Stimulated activated naive CD4-positive, alpha-beta T cell (primary cell): ENCODE data around the gene KLK2.
"Not testable (repeated sequence)": the region's sequence is repeated elsewhere in the genome, so short reads cannot be mapped to it uniquely, and the experiment has no call there.

ENCODE experiments used
- DNase-seq, 6 experiments: peaks; one replicate each; lab custom pipeline; 2025; lab: John Stamatoyannopoulos, UW

Gene KLK2

GRCh38 chr19:50894478-50895356 is 21.5 kb downstream of the KLK2 start:
- no peak for DNase-seq

DNA sequence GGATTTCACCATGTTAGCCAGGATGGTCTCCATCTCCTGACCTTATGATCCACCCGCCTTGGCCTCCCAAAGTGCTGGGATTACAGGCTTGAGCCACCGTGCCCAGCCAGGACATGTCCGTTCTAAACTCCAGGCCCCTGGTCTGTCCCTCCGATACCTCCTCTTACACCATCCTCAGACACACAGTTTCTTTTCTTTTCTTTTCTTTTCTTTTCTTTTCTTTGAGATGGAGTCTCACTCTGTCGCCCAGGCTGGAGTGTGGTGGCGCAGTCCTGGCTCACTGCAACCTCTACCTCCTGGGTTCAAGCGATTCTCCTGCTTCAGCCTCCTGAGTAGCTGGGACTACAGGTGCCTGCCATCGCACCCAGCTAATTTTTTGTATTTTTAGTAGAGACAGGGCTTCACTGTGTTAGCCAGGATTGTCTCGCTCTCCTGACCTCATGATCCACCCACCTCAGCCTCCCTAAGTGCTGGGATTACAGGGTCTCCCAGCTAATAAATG is 22.9 kb downstream of the KLK2 start:
- DNase-seq = not testable (repeated sequence)

- DNase-seq = no peak
Observed at GRCh38 chr19:50896591-50897190, 23.5 kb downstream of the KLK2 start.

DNA sequence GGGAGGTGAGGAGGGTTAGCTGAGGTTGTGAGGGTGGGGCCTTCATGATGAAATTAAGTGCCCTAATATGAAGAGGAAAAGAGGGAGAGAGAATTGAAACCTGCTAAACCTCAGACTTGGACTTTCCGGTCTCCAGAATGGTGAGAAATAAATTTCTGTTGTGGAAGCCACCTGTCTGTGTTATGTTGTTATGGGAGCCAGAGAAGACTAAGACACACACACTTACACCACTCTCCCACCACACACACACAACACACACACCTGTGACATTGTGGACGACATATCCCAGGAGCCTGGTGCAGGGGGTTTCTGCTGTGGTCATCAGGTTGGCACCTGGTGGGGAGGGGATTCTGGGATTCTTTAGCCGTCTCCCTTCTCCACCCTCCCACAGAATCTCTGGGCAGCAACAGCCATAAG is 24.0 kb downstream of the KLK2 start:
- no peak for DNase-seq

DNA sequence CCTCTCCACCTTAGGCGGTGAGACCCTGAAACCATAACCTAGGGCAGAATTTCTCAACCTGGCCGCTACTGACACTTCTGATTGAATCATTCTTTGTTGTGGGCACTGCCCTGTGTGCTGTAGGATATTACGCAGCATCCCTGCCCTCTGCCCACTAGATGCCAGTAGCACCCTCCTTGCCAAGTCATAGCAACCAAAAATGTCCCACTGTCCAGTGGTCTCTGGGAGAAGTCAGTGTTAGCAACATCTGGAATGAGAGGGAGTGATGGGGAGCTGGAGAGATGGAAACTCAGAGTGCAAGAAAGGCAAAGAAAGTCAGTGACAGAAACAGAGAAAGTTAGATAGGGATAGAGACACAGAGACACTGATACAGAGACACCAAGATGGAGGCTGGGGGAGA is 24.4 kb downstream of the KLK2 start:
- no peak for DNase-seq

- DNase-seq = no peak
Observed at GRCh38 chr19:50898018-50898417, 24.8 kb downstream of the KLK2 start.

DNA sequence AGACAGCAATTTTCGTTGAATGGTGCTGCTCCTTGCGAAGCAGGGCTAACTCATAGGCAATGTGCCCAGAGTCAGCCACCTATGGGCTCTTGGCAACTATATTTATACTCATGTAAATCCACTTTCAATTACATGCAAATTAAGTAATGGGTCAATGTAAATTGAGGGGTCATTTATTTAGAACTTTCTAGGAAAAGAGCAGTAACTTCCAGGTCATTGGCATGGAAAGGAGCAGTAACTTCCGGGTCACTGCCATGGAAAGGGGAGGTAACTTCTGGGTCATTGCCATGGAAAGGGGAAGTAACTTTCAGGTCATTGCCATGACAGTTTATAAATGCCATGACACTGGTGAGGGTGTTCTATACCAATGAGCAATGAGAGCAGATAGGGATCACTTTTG is 26.3 kb downstream of the KLK2 start:
- no peak for DNase-seq

DNA sequence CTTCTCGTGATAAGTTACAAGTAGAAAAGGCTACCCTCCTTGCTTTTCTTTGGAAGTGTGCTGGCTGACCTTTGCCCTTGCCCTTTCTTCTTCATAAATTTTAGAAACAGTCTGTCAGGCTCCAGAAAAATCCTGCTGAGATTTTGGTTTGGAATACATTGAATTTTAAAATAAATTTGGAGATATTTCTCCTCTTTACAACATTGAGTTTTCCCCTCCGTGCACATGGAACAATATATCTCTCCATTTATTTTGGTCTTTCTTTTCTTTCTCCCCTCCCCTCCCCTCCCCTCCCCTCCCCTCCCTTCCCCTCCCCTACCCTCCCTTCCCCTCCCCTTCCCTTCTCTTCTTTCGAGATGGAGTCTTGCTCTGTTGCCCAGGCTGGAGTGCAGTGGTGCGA is 29.4 kb downstream of the KLK2 start:
- no peak for DNase-seq

DNA sequence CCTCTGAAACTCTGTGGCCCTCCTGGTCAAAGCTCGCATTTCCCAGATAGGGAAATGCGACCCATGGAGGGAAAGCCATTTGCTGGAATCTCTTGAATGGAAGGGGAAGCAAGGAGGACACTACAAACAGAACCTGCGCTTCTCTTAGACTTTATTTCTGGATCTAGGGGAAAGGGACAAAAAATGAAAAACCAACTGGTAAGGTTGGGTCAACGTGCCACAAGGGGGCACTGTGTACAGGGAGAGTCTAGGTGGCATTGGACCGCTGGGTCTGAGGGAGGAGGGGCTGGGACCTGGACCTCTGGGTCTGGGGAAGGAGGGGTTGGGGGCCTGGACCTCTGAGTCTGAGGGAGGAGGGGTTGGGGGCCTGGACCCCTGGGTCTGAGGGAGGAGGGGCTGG is 33.0 kb downstream of the KLK2 start:
- DNase-seq = peak in 1 of 6 experiments; percentile 12

- DNase-seq = no peak
Observed at GRCh38 chr19:50908336-50908735, 35.1 kb downstream of the KLK2 start.

DNA sequence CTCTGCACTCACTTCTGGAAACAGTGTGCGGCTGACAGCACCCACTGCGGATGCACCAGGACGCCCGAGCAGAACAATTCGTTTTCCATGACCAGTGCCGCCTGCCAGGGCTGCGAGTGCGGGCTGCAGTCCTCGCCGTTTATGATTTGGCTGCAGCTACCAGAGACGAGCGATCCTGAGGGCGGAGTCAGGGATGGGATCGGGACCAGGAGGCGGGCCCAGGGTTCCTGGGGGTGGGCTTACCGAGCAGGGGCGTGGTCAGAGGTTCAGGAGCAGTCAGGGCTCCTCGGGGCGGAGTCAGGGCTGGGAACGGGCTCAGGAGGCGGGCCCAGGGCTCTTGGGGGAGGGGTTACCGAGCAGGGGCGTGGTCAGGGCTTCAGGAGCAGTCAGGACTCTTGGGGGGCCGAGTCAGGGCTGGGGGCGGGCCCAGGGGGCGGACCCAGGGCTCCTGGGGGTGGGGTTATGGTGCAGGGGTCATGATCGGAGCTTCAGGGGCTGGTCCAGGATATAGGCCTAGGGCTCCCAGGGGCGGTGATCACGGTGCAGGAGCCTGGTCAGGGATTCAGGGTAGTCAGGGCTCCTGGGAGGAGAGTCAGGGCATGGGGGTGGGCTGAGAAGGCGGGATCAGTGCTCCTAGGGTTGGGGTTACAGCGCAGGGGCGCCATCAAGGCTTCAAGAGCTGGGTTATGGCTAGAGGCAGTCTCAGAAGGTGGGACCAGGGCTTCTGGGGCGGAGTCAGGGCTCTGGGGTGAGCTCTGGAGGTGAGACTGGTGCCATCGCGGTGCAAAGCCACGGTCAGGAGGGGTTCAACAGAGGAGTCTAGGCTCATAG is 36.2 kb downstream of the KLK2 start:
- DNase-seq = no peak

DNA sequence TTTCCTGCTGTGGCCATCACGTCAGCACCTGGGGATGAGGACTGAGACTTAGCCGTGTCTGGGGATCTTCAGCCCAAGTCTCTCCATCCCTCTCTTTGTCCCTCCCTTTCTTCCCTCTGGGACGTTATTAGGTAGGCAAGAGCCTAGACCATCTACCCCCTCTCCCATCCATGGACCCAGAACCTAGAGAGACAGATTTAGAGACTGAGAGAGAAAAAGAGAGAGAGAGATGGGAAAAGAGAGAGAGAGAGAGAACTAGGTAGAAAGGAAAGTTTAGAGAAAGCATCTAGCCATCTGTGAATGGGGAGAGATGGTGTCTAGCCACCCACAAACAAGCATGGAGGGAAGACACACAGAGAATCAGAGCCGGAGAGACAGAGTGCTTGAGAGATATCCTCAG is 37.5 kb downstream of the KLK2 start:
- no peak for DNase-seq

DNA sequence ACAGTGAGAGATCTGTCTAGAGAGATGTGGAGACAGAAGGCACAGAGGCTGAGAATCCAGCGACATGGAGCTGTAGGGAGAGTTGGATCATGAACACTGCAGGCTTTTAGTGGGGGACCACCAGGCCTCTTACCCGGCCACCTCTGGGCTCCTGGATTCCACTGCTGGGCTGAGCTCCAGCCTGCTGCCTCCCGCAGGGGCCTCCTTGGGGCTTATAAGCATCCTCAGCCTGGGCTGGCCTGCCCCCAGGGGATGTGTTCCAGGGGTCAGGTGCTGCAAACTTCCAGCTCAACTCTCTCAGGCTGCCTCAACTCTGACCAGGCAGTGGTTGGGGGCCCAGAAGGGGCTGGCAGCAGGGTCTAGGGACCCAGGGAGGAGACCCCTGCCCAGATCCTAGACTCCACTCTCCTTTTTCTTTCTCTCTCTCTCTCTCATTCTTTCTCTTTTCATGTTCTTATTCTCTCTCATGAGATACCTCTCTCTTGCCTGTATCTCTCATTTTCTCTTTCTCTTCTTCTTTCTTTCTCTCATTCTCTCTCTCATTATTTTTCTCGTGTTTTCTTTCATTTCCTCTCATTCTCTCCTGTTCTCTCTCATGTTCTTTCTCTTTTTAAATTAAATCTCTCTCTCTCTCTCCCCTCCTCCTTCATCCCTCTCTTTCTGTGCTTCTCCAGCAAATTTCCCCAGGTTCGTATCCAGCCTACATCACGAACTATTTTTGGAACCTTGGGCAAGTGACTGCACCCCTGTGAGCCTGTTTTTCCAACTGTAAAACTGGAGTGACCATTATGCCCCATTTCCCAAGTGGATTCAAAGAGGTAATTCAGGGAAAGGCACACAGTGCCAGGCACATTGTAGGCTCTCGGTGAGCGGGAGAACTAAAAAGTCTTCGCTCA is 38.2 kb downstream of the KLK2 start, which contains the start of gene KLK4:
KLK4 (minus strand) TSS at position 190 of the 896 bp plus-strand sequence. CDS start 657 bp downstream, outside the sequence.
- DNase-seq = no peak

GRCh38 chr19:50912102-50912599 is 38.9 kb downstream of the KLK2 start:
- DNase-seq = no peak

DNA sequence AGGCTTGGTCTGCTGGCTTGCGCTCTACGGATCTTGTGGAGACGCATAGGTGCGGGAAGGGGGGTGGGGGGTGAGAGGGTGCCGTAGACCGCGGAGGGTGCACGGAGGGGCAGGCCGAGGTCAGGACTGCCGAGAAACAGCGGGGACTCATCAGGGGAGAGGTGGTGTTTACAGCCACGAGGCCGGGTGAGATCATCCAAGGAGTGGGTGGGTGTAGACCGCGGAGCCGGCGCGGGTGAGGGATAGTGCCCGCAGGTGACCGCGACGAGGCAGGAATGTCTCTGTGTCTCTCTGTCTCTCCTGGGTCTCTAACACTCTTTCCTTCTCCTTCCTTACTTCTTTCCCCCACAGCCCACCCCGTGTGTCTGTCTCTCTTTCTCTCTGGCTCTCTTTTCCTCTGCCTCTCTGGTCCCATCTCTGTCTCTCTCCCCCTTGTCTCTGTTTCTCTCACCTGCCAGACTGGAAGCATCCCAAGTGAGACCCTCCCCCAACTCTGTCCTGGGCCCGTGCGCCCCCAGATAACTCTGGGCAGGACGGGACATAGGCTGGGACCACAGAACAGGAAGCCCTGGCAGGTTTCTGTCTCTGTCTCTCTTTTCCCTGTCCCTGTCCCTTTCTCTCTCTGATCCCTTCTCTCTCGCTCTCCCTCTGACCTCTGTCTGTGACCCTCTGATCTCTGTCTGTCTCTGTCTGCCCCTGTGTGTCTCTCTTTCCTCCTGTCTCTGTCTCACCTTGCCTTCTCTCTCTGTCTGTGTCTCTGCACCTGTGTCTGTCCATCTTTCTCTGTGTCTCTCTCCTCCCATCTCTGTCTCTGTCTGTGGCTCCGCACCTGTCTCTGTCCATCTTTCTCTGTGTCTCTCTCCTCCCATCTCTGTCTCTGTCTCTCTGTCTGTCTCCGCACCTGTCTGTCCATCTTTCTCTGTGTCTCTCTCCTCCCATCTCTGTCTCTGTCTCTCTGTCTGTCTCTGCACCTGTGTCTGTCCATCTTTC is 39.8 kb downstream of the KLK2 start:
- no peak for DNase-seq

DNA sequence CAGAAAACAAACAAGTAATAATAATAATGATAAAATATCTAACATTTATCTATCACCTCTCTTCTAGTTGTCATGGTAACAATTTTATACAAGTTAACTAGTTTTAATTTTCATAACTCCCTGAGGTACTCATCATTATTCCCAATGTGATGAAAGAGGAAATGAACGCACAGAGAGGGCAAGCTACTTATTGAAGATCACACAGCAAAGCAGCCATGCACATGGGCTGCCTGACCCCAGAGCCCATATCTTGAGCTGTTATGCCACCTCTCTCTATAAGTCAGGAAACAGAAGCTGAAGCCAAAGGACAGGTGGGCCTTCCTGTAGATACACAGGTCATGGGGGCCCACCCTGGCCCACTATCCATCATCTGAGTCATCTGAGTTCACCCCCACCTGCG is 42.8 kb downstream of the KLK2 start:
- no peak for DNase-seq

GRCh38 chr19:50921426-50922316 is 48.4 kb downstream of the KLK2 start:
- DNase-seq = no peak

GRCh38 chr19:50922317-50922853 is 49.1 kb downstream of the KLK2 start:
- DNase-seq = peak; percentile 35 to 78 (median 60)
